IMR-90 (cell line): Measurements from ENCODE around the gene SCLY. TPM values are rescaled to one million over a fixed set of nuclear protein-coding genes. Genes with fewer than 3 reads are reported as not detected.

Experiments
- ATAC-seq: fragments of 200-7000 bp; cut with Tn5 transposase; 2 replicates; pipeline ENCODE4 v1.9.1; 2020; ENCODE audit warnings: low read depth, mild to moderate bottlenecking, moderate library complexity
- BruUV-seq: library from RNA; stranded (reverse); fragments of 400-500 nt; replicated peaks from 2 replicates; lab custom pipeline; 2021; lab: Mats Ljungman, UMichigan
- CTCF ChIA-PET: fragments of 300-600 bp; formaldehyde crosslinking; extraction: SDS; loops from one replicate; lab custom pipeline; 2021; ENCODE audit warnings: antibody characterized with exemption; lab: Yijun Ruan, JAX
- POLR2A ChIA-PET: fragments of 300-600 bp; sonication (Branson Sonifier 250); formaldehyde crosslinking; loops from one replicate; lab custom pipeline; 2022; ENCODE audit warnings: antibody characterized with exemption; ENCODE audit not compliant: unreplicated experiment; lab: Charles Lee
- DNase-seq: peaks from one replicate; pipeline ENCODE4 v3.0.0; 2013
- H2AFZ ChIP-seq: replicated peaks from 2 replicates; pipeline ENCODE3; 2013; ENCODE audit warnings: low read length, mild to moderate bottlenecking; ENCODE audit not compliant: poor library complexity
- H2AK5ac ChIP-seq: 2 replicates; pipeline ENCODE4 v1.6.1; 2013; ENCODE audit warnings: low read depth, low read length, inconsistent platforms
- H2AK9ac ChIP-seq: replicated peaks from 2 replicates; pipeline ENCODE3; 2013; ENCODE audit warnings: mild to moderate bottlenecking, low read depth, low read length, moderate library complexity; ENCODE audit not compliant: poor library complexity
- H2BK120ac ChIP-seq: 2 replicates; pipeline ENCODE4 v1.6.1; 2013; ENCODE audit warnings: low read depth, low read length, inconsistent platforms
- H2BK15ac ChIP-seq: 3 replicates; pipeline ENCODE4 v1.6.1; 2013; ENCODE audit warnings: low read depth, low read length, inconsistent platforms
- H2BK20ac ChIP-seq: 2 replicates; pipeline ENCODE4 v1.6.1; 2013; ENCODE audit warnings: low read depth, mild to moderate bottlenecking, inconsistent platforms, low read length, moderate library complexity
- H2BK5ac ChIP-seq: 2 replicates; pipeline ENCODE4 v1.6.1; 2013; ENCODE audit warnings: mild to moderate bottlenecking, low read depth, low read length, inconsistent platforms; ENCODE audit not compliant: poor library complexity, severe bottlenecking
- H3K14ac ChIP-seq: replicated peaks from 2 replicates; pipeline ENCODE4 v1.6.1; 2013; ENCODE audit warnings: low read depth, low read length, inconsistent platforms
- H3K18ac ChIP-seq: 2 replicates; pipeline ENCODE4 v1.6.1; 2013; ENCODE audit warnings: low read depth, low read length, control low read depth
- H3K23ac ChIP-seq: 2 replicates; pipeline ENCODE4 v1.6.1; 2013; ENCODE audit warnings: low read depth, low read length, inconsistent platforms
- H3K27ac ChIP-seq: 2 replicates; pipeline ENCODE4 v1.5.1; 2013; ENCODE audit warnings: mild to moderate bottlenecking, control low read depth, low read length; ENCODE audit not compliant: insufficient read depth
- H3K27me3 ChIP-seq: 2 replicates; pipeline ENCODE4 v1.6.1; 2013; ENCODE audit warnings: low read length; ENCODE audit not compliant: control insufficient read depth, insufficient read depth
- H3K36me3 ChIP-seq: 2 replicates; pipeline ENCODE4 v1.6.1; 2013; ENCODE audit warnings: low read length, mixed read lengths; ENCODE audit not compliant: control insufficient read depth, insufficient read depth
- H3K4ac ChIP-seq: 2 replicates; pipeline ENCODE4 v1.6.1; 2013; ENCODE audit warnings: low read depth, low read length, inconsistent platforms
- H3K4me1 ChIP-seq: 2 replicates; pipeline ENCODE4 v1.6.1; 2013; ENCODE audit warnings: low read length, mixed read lengths; ENCODE audit not compliant: control insufficient read depth, insufficient read depth
- H3K4me2 ChIP-seq: 2 replicates; pipeline ENCODE4 v1.6.1; 2013; ENCODE audit warnings: low read depth, mild to moderate bottlenecking, control low read depth, low read length, moderate library complexity
- H3K4me3 ChIP-seq: 2 replicates; pipeline ENCODE4 v1.5.1; 2013; ENCODE audit warnings: low read depth, mild to moderate bottlenecking, control low read depth, low read length, moderate library complexity; ENCODE audit not compliant: insufficient read depth
- H3K56ac ChIP-seq: 2 replicates; pipeline ENCODE4 v1.6.1; 2013; ENCODE audit warnings: low read length, inconsistent platforms; ENCODE audit not compliant: insufficient read depth; ENCODE audit errors: extremely low read depth
- H3K79me1 ChIP-seq, 2 experiments: 2 replicates each; pipeline ENCODE4 v1.6.1; 2013; ENCODE audit warnings: low read length in 2 of 2, inconsistent platforms in 1 of 2, low read depth in 1 of 2
- H3K9ac ChIP-seq: 2 replicates; pipeline ENCODE4 v1.6.1; 2013; ENCODE audit warnings: low read depth, low read length, control low read depth
- H3K9me1 ChIP-seq: 2 replicates; pipeline ENCODE4 v1.6.1; 2013; ENCODE audit warnings: low read length, inconsistent platforms; ENCODE audit not compliant: insufficient read depth
- H3K9me3 ChIP-seq: 2 replicates; pipeline ENCODE4 v1.6.1; 2013; ENCODE audit warnings: low read length; ENCODE audit not compliant: control insufficient read depth, insufficient read depth
- H4K20me1 ChIP-seq: 2 replicates; pipeline ENCODE4 v1.6.1; 2013; ENCODE audit warnings: low read length, inconsistent platforms; ENCODE audit not compliant: insufficient read depth
- H4K5ac ChIP-seq: 2 replicates; pipeline ENCODE4 v1.6.1; 2013; ENCODE audit warnings: mild to moderate bottlenecking, low read depth, low read length, control low read depth
- H4K8ac ChIP-seq, 2 experiments: 2 replicates each; pipeline ENCODE4 v1.6.1; 2013; ENCODE audit warnings: low read depth in 2 of 2, low read length in 2 of 2, control low read depth in 1 of 2, inconsistent platforms in 1 of 2
- H4K91ac ChIP-seq: 2 replicates; pipeline ENCODE4 v1.6.1; 2013; ENCODE audit warnings: low read depth, low read length, inconsistent platforms; ENCODE audit not compliant: insufficient read depth
- CTCF ChIP-seq: conservative IDR thresholded peaks from 2 replicates; pipeline ENCODE4 v1.5.1; 2012; ENCODE audit warnings: mild to moderate bottlenecking, low read depth, low read length, improper control_type of control experiment
- ELK1 ChIP-seq: fragments of 150-350 bp; IDR thresholded peaks from 2 replicates; pipeline ENCODE4 v1.6.1; 2016; ENCODE audit warnings: low read depth, mild to moderate bottlenecking, low read length, moderate library complexity, borderline replicate concordance
- FOS ChIP-seq: fragments of 150-350 bp; IDR thresholded peaks from 2 replicates; pipeline ENCODE4 v1.6.1; 2016; ENCODE audit warnings: low read depth, low read length
- MAFK ChIP-seq: IDR thresholded peaks from 2 replicates; pipeline ENCODE4 v1.6.1; 2012; ENCODE audit warnings: low read depth, low read length, improper control_type of control experiment
- MAZ ChIP-seq: IDR thresholded peaks from 2 replicates; pipeline ENCODE4 v1.6.1; 2012; ENCODE audit warnings: low read depth, mild to moderate bottlenecking, low read length, improper control_type of control experiment, moderate library complexity, borderline replicate concordance
- MXI1 ChIP-seq: IDR thresholded peaks from 2 replicates; pipeline ENCODE4 v1.6.1; 2012; ENCODE audit warnings: low read depth, mild to moderate bottlenecking, low read length, moderate library complexity, borderline replicate concordance
- RAD21 ChIP-seq: IDR thresholded peaks from 2 replicates; pipeline ENCODE4 v1.6.1; 2012; ENCODE audit warnings: low read length, improper control_type of control experiment
- RCOR1 ChIP-seq: IDR thresholded peaks from 2 replicates; pipeline ENCODE4 v1.6.1; 2012; ENCODE audit warnings: mild to moderate bottlenecking, low read length, improper control_type of control experiment; ENCODE audit not compliant: insufficient replicate concordance
- RFX5 ChIP-seq: IDR thresholded peaks from 2 replicates; pipeline ENCODE4 v1.8.0; 2012; ENCODE audit warnings: low read depth, mild to moderate bottlenecking, low read length, moderate library complexity
- USF2 ChIP-seq: fragments of 150-350 bp; IDR thresholded peaks from 2 replicates; pipeline ENCODE4 v1.6.1; 2017; ENCODE audit warnings: mild to moderate bottlenecking, antibody characterized with exemption, low read length, low read depth
- WGBS, 2 experiments: methylation state at CpG; one replicate each; pipeline versions ENCODE4 v1.1.5 to v1.1.7; 2013; ENCODE audit warnings: missing lambda C conversion rate in 2 of 2; ENCODE audit not compliant: insufficient read length in 1 of 2; ENCODE audit errors: extremely low coverage in 2 of 2; 5-methylcytosine and 5-hydroxymethylcytosine counted together
- dilution Hi-C: fragments of 300-500 bp; cut with HindIII; formaldehyde crosslinking; loops from one replicate; pipeline ENCODE4 v1.14.3; 2018; ENCODE audit warnings: low sequenced_read_pairs; ENCODE audit not compliant: unreplicated experiment
- in situ Hi-C: fragments of 300-500 bp; cut with MboI; formaldehyde crosslinking; loops from 3 replicates; pipeline ENCODE4 v1.14.3; 2019; ENCODE audit warnings: low sequenced_read_pairs, inconsistent platforms, mixed read lengths
- intact Hi-C: fragments of 100-400 bp; cut with micrococcal nuclease; formaldehyde crosslinking; loops from 2 replicates; pipeline ENCODE4 v1.10.0; 2022
- polyA plus RNA-seq, 3 experiments: library from polyadenylated mRNA; depleted of rRNA; stranded (reverse); fragments of >200 nt; gene quantifications; 2 replicates each; pipeline ENCODE4 v1.2.3, GENCODE V29; 2012; ENCODE audit warnings: low replicate concordance in 1 of 3
- total RNA-seq: library from RNA; depleted of rRNA; stranded (reverse); fragments of >200 nt; gene quantifications from 2 replicates; pipeline ENCODE4 v1.2.3, GENCODE V29; 2012

Gene SCLY
- total and polyA plus RNA-seq, 2 of the 4 experiments (the other 2 are of a cell fraction), result 8.6 to 10.5 TPM

- Histone ChIP-seq H4K91ac (no peak overlapping the region), H4K5ac (no peak overlapping the region), H3K56ac (no peak overlapping the region), H2AK5ac (no peak overlapping the region), H3K4me3 (no peak overlapping the region), H2BK15ac (no peak overlapping the region), H2BK120ac (no peak overlapping the region), H2BK20ac (no peak overlapping the region), H3K36me3 (peaks cover 19% of the 10 kb centered on the region), H2BK5ac (no peak overlapping the region), H3K4ac (no peak overlapping the region), H4K20me1 (no peaks in the 10 kb centered on the region), H3K18ac (no peak overlapping the region), H3K79me1 (no peaks in the 10 kb centered on the region), H3K4me1 (no peaks in the 10 kb centered on the region), H2AK9ac (no peak overlapping the region), H3K9me3 (no peaks in the 10 kb centered on the region), H3K9ac (no peak overlapping the region), H3K4me2 (no peak overlapping the region), H2AFZ (no peak overlapping the region), H3K9me1 (peaks cover 3% of the 10 kb centered on the region; the same call in 1 of the 2 replicates), H3K27ac (no peak overlapping the region), H3K27me3 (no peaks in the 10 kb centered on the region), H3K14ac (no peak overlapping the region), H3K23ac (no peak overlapping the region), H4K8ac (no peak overlapping the region)
- ATAC-seq, result no peak
- no peak for DNase-seq
- TF ChIP-seq USF2 (no peak), RFX5 (no peak), MXI1 (no peak), CTCF (no peak), MAZ (no peak), RAD21 (no peak), RCOR1 (no peak), ELK1 (no peak), FOS (no peak), MAFK (no peak)
- BruUV-seq, result no TSS peak
- intact Hi-C loops, result no loop called here
- WGBS, 2 experiments, result no CpG with 5 or more reads among the region's 2 CpGs
- in situ Hi-C loops, result no loop called here
- dilution Hi-C loops, result no loop called here
- POLR2A ChIA-PET, result no interaction called here
- CTCF ChIA-PET, result interaction anchor here (0.7 to 0.9 kb wide), 3 partner anchors 25 to 272 kb away, joined by 3 to 4 read pairs (median 3); no protein-coding TSS in a partner anchor
Observed at GRCh38 chr2:238087211-238087610, 26.4 kb downstream of the SCLY start.
